ENCODE data around the gene PRKG1.

Gene PRKG1

DNA sequence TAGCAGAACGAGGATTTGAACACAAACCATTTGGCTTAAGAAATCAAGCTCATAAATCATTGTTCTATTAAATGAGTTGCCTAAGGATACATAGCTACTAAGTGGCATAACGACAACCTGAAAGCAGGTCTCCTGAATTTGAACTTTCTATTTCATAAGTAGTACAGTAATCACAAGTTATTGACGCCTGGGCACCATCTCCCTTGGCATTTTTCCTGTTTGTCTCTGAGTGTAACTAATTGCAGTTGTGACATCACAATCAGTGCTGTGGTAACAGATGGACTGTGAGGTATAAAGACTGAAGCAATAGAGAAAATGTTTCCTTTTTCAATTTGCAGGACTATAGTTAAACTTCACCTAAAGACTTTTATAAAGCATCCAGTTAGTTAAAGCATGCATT, 631.5 kb downstream of the PRKG1 start:
- Histone ChIP-seq H3K36me3 (no peaks in the 10 kb centered on the region), H3K27me3 (ENCODE audit: insufficient read depth, low read depth, severe bottlenecking) (no peaks in the 10 kb centered on the region), H3K9me3 (ENCODE audit: severe bottlenecking) (no peaks in the 10 kb centered on the region), H3K27ac (no peak overlapping the region), H3K4me3 (ENCODE audit: low read depth, low read length) (no peak overlapping the region)
- no peak for DNase-seq
- TF ChIP-seq, protein P1, sequence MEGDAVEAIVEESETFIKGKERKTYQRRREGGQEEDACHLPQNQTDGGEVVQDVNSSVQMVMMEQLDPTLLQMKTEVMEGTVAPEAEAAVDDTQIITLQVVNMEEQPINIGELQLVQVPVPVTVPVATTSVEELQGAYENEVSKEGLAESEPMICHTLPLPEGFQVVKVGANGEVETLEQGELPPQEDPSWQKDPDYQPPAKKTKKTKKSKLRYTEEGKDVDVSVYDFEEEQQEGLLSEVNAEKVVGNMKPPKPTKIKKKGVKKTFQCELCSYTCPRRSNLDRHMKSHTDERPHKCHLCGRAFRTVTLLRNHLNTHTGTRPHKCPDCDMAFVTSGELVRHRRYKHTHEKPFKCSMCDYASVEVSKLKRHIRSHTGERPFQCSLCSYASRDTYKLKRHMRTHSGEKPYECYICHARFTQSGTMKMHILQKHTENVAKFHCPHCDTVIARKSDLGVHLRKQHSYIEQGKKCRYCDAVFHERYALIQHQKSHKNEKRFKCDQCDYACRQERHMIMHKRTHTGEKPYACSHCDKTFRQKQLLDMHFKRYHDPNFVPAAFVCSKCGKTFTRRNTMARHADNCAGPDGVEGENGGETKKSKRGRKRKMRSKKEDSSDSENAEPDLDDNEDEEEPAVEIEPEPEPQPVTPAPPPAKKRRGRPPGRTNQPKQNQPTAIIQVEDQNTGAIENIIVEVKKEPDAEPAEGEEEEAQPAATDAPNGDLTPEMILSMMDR (IDR thresholded peaks at IDR 0.05; ENCODE audit: low read depth, low read length): no peak

DNA sequence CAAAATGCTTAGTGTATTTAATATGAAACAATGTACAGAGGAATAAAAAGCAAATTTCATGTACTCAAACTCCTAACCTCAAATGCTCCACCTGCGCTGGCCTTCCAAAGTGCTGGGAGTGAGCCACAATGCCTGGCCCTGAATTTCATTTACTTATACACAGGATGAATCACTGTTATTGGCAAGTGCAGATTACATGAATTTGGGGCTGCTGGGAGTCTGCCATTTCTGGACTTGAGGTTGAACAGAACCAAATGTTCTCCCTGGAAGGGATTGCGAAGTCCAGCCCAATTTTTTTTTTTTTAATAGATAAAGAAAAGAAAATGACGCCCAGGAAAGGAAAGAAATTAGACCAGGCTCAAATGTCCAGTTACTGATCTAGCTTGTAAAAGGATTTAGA, 631.9 kb downstream of the PRKG1 start:
- Histone ChIP-seq H3K4me3 (ENCODE audit: low read depth, low read length) (no peak overlapping the region), H3K36me3 (no peaks in the 10 kb centered on the region), H3K9me3 (ENCODE audit: severe bottlenecking) (no peaks in the 10 kb centered on the region), H3K27me3 (ENCODE audit: insufficient read depth, low read depth, severe bottlenecking) (no peaks in the 10 kb centered on the region), H3K27ac (no peak overlapping the region)
- DNase-seq: no peak
- TF ChIP-seq, protein P1 (IDR thresholded peaks at IDR 0.05; ENCODE audit: low read depth, low read length): no peak

DNA sequence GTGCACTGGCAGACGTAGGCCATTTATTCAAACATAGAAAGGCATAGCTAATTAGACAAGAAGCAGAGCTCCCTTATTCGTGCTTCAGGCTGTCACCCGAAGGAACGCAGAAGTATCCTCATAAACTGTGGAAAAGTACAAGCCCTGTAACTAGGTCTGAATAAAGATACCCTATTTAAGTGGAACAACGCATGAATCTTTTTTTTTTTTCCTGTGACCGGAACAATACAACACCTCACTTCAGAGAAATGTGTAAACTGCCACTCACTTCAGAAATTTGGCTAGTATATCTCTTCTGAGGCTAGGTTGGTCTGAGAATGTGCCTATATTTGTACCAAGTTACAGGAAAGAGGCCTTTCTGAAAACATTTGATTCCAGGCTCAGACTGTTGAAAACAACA, 633.1 kb downstream of the PRKG1 start:
- Histone ChIP-seq H3K36me3 (no peaks in the 10 kb centered on the region), H3K4me3 (ENCODE audit: low read depth, low read length) (no peak overlapping the region), H3K9me3 (ENCODE audit: severe bottlenecking) (no peaks in the 10 kb centered on the region), H3K27ac (no peak overlapping the region), H3K27me3 (ENCODE audit: insufficient read depth, low read depth, severe bottlenecking) (no peaks in the 10 kb centered on the region)
- TF ChIP-seq, protein P1 (IDR thresholded peaks at IDR 0.05; ENCODE audit: low read depth, low read length): no peak
- no peak for DNase-seq

DNA sequence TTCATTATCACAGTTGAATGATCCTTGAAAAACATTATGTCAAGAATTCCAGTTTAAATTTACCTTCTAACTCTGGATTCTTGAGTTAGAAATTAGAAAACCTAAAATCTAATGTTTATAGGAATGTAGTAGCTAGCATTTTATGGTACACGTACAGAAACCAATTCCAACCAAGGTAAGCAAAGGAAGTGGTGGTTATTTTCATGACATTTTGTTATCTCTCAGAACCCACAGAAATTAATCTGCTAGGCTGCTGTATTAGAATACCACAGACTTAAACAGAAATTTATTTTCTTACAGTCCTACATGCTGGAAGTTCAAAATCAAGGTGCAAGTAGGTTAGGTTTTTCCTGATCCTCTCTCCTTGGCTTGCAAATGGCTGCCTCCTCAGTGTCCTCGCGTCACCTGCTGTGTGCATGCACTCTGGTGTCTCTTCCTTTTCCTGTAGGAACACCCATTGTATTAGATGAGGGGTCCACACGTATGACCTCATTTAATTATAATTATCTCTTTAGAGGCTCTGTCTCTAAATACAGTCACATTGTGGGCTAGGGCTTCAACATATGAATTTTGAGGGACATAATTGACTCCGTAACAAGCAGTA, 633.6 kb downstream of the PRKG1 start:
- DNase-seq: no peak
- Histone ChIP-seq H3K4me3 (ENCODE audit: low read depth, low read length) (no peak overlapping the region), H3K9me3 (ENCODE audit: severe bottlenecking) (no peaks in the 10 kb centered on the region), H3K27ac (no peak overlapping the region), H3K27me3 (ENCODE audit: insufficient read depth, low read depth, severe bottlenecking) (no peaks in the 10 kb centered on the region), H3K36me3 (no peaks in the 10 kb centered on the region)
- TF ChIP-seq, protein P1 (IDR thresholded peaks at IDR 0.05; ENCODE audit: low read depth, low read length): no peak

GRCh38 chr10:51708609-51709008, 634.3 kb downstream of the PRKG1 start:
- TF ChIP-seq, protein P1 (IDR thresholded peaks at IDR 0.05; ENCODE audit: low read depth, low read length): no peak
- no peak for DNase-seq
- no peaks in the 10 kb centered on the region for H3K9me3 ChIP-seq (ENCODE audit: severe bottlenecking)
- H3K36me3 ChIP-seq: no peaks in the 10 kb centered on the region
- H3K27me3 ChIP-seq (ENCODE audit: insufficient read depth, low read depth, severe bottlenecking): no peaks in the 10 kb centered on the region
- H3K27ac ChIP-seq: no peak overlapping the region
- no peak overlapping the region for H3K4me3 ChIP-seq (ENCODE audit: low read depth, low read length)

- DNase-seq: no peak
- Histone ChIP-seq H3K27me3 (ENCODE audit: insufficient read depth, low read depth, severe bottlenecking) (no peaks in the 10 kb centered on the region), H3K27ac (no peak overlapping the region), H3K4me3 (ENCODE audit: low read depth, low read length) (no peak overlapping the region), H3K9me3 (ENCODE audit: severe bottlenecking) (no peaks in the 10 kb centered on the region), H3K36me3 (no peaks in the 10 kb centered on the region)
- TF ChIP-seq, protein P1 (IDR thresholded peaks at IDR 0.05; ENCODE audit: low read depth, low read length): no peak
These were observed 635.2 kb downstream of the PRKG1 start for GRCh38 chr10:51709324-51709972.

All from WERI-Rb-1 (cell line).